CD4-positive, alpha-beta T cell treated with Interferon gamma for 1 hour (primary cell): ENCODE data around the gene DOCK4.

ENCODE experiments used
- DNase-seq: peaks from one replicate; pipeline ENCODE4 v3.0.0-alpha.2; 2020

The DOCK4 gene

DNA sequence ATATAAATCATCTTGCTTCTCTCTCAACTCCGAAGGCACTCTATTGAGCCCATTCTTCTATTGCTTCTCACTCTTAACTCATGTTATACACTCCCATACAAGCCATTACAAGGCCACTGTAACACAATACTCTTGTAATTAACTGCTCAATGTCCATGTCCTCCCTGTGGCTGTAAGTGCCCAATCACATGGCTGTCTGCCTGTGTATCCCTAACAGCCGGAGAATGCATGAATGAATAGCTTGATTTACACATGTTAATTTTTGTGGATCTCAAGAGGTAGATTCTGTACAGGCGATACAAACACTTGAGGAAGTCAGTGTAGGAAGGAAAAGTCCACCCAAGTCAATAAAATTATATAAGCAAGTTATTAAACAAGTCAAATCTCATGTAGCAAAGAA, 215.6 kb downstream of the DOCK4 start:
- DNase-seq: no peak

DNA sequence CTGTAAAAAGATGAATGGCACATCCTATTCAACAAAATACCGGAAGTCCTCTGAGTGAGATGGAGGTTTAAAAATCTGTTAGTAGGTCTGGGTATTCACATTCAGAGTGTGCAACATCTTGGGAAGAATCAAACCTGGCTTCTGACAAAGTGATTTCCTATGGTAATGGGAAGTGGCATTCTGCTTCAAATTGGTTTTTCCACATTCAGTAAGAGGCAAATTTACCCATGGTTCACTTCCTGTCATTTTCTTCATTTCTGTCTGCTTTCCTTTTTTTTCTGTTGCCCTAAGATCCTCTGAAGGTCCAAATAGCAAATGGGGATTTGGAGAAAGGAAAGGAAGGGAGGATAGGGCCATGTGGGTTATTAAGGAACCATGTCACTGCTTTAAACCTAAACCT, 218.3 kb downstream of the DOCK4 start:
- no peak for DNase-seq

DNA sequence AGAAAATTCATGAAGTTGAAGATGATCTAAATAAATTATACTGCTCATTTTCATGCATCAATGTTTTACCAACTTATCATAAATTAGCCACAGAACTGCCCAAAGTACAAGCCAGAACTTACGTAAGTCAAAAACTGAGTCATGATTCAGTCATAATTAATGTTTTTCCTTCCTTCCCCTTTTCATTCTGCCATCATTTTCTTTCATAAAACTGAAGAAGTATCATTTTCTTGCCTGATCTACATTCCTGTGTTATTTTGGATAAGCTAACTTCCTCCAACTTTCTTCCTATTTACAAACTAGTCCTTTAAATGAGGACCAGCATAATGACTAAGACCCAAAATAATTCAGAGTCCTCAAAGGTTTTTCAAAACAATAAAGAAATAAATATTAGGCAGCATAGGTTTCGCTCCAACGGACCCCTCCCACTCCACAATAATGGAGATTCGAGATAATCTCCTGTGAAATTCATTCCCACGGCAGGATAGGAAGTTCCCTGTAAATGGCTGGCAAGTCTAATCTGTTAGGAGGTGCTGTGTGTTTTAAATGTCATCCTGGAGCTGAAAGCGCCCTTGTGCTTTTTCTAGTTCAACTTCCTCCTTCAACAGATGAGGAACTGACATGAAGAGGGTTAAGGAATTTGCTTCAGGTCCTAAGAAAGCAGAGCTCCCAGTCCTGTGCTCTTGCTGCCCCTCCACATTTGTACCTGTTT, 218.9 kb downstream of the DOCK4 start:
- DNase-seq: no peak

DNA sequence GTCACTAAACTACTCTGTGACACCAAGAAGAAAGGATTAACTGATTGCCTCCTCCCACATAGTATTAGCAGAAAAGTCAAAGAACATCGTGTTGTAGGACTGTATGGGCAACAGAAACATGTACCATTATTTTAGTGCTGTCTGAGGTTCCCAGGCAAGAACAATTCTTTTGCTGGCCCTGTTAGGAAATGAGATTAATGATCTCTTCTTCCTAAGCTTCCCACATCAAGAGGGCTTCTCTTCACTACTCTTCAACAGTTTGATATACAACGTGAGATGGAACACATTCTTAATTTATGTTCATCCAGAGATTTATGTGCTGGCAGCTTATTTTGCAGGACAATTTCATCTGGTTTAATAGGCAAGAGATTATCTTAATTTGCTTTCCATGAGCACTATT, 219.6 kb downstream of the DOCK4 start:
- DNase-seq: no peak

DNA sequence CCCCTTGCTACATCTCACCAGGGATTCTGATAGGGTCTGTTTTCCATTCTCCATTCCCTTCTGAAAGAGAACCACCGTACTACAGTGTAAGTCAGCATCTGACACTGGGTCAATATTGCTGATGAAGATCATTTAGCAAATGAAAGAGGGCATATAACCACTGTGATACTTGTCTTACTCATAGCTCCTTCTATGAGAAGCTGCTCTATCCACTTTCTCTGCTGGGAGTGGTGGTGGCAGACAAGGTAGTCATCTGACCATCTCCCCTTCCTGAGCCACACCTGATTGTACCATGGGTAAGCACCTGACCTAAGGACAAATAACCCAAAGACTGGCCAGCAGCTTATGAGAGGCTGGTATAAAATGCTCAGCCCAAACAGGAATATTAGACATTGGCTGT, 220.4 kb downstream of the DOCK4 start:
- no peak for DNase-seq

DNA sequence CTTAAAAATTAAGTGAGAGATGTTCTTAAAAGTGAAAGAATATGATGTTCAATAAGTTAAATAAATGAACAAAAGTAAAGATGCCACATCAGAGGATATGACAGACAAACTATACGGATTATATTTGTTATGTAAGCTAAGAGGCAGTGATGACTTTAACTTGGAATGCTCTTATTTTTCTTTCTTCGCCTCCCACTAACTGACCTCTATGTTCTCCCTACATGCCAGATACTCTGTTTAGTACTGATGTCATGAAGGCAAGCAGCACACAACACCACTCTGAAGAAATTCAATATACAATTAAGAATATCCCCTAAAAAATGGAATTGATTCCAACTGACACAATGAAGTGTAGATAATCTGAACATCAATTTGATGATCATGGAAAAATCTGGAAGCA, 223.4 kb downstream of the DOCK4 start:
- no peak for DNase-seq

DNA sequence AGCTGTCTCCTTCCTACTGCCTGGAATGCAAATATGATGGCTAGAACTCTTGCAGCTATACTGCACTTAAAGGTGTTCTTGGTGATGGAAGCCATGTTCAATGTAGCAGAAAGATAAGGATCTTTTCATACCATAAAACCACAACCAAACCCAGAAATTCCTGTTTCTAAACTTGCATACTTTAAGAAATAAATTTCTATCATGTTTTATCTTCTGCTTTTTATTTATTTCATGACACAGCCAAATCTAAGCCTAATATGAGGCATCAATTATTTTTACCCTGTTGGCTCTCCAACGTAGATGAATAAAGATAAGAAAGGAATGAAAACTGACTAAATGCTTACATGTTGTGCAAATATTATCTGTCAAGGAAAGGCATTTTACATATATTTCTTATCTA, 224.1 kb downstream of the DOCK4 start:
- DNase-seq: no peak

DNA sequence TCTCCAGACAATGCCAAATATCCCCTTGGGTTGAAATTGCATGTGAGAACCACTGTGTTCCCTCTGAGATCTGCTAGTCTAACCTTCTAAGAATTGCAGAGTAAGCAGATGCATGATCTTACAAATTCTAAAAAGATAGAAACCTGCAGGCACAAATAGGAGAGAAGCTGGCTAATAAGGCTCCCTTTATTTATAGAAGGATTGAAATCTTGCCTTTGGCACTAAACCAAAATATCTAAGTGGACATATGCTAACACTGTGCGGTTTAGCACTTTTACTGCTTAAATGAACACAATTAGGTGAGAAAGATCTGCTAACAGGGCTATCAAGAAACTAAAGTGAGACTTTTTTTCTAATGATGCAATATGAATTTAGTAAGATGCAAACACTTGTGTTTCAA, 225.5 kb downstream of the DOCK4 start:
- no peak for DNase-seq

DNA sequence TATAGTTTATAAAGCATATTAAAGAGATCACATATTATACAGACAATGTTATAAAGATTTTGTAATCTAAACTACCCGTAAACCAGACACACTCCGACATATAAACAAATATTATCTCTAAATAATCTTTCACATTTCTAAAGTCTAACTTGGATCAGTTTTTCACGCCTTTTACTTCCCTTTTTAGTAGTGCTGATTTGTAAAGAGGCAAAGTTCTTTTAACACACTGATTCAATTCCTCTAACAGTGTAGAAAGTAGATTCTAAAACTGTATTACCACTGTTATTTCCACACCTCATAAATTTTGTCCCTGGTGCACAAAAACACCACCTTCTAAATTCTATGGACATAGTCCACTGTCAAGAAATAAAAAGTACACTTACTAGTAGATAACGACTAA, 230.9 kb downstream of the DOCK4 start:
- DNase-seq: no peak

DNA sequence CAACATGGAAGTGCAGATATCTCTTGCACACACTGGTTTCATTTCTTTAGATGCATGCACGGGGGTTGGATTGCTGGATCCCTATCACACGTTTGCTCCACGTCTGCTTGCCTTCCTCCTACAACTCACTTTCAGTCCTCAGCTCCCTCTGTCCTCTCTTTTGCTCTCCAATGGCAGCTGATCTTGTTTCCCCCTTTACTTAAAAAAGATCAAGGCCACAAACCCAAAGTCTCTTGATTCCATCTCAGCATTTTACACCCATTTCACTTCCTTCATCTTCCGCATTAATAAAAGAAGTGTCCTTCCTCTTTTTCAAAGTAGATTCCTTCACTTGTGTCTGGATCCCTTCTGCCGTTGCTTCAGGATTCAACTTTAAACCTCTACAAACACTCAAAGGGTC, 245.2 kb downstream of the DOCK4 start:
- no peak for DNase-seq

DNA sequence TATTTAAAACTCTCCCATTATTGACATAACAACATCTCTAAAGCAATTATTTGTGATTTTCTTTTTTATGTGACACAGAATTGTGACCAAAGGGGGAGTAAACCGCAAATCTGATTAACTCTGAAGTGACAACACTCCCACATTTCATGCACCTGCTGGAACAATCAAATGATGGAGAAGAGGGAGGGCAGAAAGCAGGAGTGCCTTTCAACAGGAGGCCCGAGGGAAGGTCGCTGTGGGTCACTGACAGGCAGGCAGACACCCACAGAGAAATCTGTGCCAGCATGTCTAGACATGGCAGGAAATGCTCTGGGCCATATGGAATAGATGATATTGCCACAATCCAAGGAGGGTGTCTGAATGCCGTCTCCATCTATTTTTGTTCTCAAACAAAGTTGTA, 247.3 kb downstream of the DOCK4 start:
- no peak for DNase-seq

DNA sequence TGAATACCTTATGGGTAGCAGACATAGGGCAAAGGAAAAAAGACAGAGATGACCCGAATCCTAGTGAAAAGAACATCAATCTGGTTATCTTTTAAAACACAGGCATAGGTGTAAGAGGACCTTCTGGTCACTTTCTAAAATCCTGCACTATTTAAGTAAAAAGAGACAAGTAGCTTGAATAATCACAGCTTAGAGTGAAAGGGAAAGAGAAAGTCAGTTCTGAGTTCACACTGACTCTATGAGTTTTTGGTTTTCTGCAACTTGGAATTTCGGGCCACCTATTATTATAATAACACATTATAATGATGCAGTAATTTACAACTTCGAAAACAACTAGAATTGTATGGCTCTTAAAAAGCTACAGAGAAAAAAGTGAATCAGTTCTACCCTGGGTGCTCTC, 247.8 kb downstream of the DOCK4 start:
- DNase-seq: no peak

DNA sequence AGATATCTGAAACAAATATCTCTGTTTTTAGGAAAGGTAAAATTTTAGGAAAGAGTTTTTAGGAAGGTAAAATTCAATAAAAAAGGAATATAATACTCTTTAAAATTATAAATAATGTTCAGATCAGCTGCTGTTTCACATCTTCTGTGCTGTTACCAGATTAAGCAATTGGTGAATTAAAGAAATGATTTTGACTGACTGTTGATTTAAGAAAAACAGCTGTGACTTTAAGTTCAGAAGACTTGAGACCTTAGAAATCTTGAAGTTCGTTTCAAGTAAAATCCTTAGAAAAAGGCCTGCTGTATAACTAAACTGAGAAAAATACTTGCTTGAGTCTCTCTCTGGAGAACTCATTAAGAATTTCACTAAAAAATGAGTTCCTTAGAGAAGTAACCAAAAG, 250.6 kb downstream of the DOCK4 start:
- DNase-seq: no peak

DNA sequence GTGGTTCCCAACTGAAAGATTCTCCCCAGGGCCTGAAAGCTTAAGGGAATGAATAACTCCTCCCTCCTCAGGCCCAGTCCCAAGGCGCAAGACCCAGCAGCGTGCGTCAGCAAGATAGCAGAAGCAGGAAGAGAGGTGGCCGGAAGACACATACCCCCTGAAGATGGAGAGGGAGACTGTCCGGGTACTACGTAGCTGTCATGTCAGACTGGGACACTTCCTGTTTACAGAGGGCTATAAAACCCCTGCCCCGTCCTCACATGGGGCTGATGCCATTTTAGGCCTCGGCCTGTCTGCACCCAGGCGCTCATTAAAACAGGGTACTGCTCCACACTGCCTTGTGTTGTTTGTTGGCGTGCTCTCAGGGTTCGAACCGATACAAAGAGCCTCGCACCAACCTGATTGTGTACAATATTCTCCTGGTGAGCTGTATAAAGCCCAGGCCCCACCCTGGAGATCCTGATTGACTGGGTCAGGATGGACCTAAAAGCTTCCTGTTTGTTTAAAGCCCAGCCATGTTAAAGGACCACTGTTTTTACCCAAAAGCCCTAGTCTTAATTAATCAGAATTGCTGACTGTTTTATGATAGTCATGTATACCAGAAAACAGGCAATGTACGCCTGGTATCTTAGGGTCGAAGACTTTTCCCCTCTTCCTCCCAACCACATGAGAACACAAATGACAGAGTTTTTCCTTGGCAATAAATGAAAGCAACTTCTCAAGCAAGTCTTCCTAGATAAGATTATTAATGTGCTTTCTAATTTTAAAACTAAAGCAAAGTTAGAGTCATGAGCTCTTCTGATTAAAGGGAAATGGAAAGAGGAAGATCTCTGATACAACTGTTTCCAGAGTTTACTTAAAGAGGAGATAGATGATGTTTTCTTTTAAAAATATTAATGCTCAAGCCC, 251.5 kb downstream of the DOCK4 start:
- no peak for DNase-seq

DNA sequence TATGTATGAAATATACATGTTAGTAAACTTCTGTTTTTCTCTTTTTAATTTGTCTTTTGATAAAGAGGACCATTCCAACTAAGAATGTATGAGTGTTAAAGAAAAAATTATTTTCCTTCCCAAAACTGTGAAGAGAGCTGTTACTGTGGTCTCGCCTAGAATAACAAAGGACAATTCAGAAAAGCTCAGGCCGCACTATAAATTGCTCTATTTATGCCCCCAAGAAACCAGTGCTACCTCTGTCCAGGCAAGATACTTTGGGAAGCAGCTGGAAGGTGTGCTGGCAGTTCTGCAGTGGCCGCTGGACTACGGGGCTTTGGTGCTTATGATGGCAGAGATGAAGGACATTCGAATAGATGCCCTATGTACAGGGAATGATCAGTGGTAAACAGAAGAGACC, 252.1 kb downstream of the DOCK4 start:
- DNase-seq: no peak

DNA sequence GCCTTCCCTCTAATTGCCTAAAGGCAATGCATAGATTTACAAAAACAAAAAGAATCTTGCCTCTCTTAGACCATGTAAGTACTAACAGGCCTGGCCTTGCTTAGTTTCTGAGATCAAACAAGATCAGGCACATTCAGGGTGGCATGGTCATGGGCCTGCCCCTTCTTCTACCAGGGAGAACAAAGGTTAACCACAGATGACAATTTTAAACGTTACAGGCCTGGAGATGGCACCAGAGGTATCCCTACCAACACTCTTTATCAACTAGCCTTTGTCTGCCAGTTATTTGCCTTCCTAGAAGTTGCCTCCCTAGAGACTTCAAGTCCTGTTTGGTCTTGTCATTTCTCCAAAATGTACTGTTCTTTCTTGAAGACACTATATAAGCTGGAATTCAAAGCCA, 252.6 kb downstream of the DOCK4 start:
- no peak for DNase-seq

DNA sequence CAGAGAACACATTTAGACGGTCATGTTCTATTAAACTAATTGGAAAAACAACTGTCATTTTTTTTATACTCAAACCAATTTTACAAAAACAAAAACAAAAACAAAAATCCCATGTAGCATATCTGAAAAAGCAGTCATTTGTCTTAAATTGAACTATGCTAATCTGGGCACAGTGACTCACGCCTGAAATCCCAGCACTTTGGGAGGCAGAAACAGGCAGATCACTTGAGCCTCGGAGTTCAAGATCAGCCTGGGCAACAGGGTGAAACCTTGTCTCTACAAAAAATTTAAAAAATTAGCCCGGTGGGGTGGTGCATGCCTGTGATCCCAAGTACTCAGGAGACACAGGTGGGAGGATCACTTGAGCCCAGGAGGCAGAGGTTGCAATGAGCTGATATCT, 253.4 kb downstream of the DOCK4 start:
- no peak for DNase-seq

DNA sequence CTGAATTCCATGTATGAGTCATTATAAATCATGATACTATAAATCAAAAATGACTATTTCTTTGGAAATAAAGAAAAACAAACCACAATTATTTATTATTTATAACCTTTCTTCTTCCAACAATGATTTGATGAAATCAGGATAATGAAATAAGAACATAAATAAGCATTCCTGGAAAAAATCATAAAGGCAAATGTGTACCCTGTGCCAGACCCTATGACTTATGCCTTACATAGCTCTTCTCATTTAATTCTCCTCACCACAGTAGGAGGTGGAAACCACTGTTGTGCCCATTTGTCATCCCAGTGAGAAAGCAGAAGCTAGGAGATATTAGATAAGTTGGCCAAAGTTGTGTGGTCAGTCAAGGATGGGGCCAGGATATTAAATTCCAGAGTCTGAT, 255.1 kb downstream of the DOCK4 start:
- DNase-seq: no peak

DNA sequence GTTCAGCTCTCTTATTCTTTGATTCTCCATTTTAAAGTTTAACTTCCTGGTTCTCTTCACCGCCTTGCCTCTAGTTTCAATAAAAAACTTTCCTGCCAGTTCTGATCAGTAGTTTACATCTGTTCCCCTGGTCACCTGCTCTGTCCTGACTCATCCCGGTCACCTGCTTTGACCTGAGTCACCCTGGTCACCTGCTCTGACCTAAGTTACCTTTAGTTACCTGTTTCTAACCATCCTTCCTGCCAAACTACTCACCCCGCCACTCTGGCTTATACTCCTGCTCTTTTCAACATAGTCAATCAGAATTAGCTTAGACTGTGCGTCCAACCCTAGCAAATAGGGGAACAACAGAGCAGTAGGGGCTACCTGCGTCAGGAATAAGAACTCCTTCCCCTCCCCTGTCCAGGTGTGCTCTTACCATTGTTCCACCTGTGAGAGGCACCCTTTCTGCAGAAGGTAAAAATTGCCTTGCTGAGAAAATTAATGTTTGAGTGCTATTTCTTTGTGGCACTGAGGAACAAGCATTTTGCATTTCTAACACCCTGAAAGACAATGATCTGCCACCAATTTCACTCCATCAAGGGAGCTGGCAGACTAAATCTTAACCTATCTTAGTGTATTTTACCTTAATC, 263.6 kb downstream of the DOCK4 start:
- no peak for DNase-seq

DNA sequence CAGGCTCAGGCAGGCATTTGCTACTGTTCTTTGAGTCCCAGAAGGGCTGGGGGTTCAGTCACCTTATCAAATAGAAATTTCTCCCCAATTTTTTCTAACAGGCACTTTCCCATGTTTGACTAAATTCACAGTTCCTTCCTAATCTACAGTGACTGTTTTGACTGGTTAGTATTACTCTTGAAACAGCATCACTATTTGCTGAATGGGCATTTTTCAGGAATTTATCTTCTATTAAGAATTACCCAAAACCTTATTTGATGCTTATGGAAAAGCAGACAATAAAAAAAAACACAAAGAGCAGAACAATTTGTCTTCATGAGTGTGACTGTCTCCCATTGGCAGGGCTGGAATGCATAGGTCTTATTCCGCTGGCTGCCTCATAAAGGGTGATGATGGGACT, 269.0 kb downstream of the DOCK4 start:
- no peak for DNase-seq

DNA sequence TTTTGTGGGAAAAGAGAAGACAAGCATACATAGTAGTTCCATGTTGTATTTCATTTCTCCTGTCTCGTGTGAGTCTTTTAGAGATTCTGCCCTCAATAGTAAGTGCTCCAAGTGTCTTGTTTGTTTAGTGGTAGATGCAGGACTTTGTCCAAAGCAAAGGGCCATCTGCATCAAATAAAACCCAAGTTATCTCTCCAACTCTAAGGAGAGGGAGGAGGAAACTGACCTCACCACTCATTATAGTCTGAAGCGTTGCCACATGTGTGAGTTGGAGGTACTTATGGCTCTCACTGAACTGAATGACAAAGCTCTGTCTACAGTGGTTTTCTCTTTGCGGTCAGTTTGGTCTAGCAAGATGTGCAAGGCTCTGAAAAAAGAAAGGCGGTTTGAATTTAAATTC, 272.6 kb downstream of the DOCK4 start:
- no peak for DNase-seq

DNA sequence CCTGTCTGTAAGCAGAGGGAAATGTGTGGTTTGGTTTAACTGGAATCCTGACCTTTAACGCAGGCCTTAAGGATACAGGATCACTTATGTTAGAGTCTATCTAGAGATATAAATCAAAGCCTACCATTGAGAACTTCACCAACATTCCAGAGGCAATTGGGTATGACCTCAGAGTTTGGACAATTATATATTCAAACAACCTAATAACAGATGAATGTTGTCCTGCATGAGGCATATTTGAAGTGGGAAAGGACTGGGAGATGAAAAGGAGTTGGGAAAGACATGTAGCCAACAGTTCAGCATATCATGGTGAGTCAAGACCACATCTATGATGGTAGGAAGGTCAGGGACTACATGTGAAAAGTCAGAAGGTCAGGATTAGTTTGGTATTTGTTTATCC, 274.2 kb downstream of the DOCK4 start:
- DNase-seq: no peak

DNA sequence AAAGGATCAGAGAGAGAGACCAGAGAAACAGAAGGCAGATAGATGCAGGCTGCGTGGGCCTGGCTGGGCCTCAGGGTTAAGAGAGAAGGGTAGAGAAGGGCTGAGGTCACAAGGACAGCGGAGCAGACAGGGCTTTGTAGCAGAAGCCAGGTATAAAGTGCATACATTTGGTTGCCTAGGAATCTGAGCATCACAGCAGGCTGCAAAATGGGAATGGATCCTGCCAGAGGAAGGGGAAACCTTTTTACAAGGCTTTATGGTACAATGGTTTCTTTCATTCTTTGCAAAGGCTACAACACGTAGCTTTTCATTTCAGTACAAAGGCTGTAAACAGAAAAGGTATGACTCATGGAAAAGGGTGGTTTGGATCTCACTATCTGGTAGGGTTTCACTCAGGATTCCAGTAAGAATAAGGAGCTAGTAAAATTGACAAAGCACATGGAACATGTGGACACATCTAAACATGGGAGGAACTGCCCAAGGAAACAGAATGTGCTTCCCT, 275.1 kb downstream of the DOCK4 start:
- DNase-seq: no peak

DNA sequence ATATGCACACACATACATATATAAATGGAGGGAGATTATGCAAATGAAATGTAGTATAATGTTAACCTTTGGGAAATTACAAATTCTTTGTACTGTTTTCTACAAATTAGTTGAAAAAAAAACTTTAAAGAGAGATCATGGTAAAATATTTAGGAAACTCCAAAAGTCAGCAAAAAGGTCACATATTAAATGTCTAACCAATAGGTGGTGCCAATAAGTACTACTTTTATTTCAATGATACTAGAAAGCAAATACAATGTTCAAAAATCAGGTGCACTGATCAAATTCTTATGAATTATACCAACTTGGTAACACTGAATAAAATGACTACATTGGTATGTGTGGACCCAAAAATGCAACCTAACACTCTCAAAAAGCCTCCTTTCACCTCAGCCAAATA, 276.9 kb downstream of the DOCK4 start:
- no peak for DNase-seq
